GM18870 (cell line): Measurements from ENCODE around the gene RERE.
"Not testable (repeated sequence)": the region's sequence is repeated elsewhere in the genome, so short reads cannot be mapped to it uniquely, and the experiment has no call there.

ENCODE experiments used
- ATAC-seq: cut with Tn5 transposase; IDR thresholded peaks from one replicate; pipeline ENCODE4 v1.9.1; 2021; ENCODE audit warnings: moderate library complexity; ENCODE audit not compliant: unreplicated experiment

The RERE gene

DNA sequence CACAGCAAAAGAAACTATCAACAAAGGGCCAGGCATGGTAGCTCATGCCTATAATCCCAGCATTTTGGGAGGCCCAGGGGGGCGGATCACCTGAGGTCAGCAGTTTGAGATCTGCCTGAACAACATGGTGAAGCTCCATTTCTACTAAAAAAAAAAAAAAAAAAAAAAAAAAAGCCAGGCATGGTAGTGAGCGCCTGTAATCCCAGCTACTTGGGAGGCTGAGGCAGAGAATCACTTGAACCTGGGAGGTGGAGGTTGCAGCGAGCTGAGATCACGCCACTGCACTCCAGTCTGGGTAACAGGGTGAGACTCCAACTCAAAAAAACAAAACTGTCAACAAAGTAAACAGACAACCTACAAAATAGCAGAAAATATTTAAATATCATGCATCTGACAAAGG lies 122.0 kb downstream of the RERE start:
- ATAC-seq = not testable (repeated sequence)

- no peak for ATAC-seq
These were observed 124.3 kb downstream of the RERE start for GRCh38 chr1:8693107-8693506.

DNA sequence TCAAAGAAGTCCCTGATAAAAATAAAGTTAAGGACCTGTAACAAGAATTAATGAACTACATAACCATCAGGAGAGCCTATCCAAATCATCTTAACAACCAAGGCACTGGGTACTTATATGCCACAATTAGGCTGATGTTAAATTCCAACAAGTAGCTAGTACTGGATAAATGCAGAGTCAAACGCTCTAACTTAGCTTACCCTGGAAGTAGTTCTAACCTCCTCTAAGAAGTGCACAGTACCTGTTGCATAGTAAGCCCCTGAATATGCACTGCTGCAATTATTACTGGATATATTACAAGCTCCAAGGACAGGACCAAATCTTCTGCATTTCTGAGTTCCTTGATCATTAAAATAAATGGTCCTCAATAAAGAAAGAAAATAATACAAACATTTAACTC lies 125.8 kb downstream of the RERE start:
- no peak for ATAC-seq

DNA sequence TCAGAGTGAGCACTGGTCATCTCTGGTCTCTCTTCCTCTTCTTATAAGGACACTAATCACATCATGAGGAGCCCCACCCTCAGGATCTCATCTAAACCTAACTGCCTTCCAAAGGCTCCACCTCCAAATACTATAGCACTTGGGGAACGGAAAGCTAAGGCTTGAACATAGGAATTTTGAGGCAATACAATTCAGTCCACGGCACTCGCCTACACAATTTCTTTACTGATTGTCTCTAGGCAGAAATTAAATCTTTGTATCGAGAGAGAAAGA lies 127.3 kb downstream of the RERE start:
- ATAC-seq = no peak

- no peak for ATAC-seq
These were observed 127.8 kb downstream of the RERE start for GRCh38 chr1:8689431-8690252.

GRCh38 chr1:8687538-8687937 lies 129.9 kb downstream of the RERE start:
- no peak for ATAC-seq

- no peak for ATAC-seq
These were observed 130.4 kb downstream of the RERE start for GRCh38 chr1:8687039-8687438.

DNA sequence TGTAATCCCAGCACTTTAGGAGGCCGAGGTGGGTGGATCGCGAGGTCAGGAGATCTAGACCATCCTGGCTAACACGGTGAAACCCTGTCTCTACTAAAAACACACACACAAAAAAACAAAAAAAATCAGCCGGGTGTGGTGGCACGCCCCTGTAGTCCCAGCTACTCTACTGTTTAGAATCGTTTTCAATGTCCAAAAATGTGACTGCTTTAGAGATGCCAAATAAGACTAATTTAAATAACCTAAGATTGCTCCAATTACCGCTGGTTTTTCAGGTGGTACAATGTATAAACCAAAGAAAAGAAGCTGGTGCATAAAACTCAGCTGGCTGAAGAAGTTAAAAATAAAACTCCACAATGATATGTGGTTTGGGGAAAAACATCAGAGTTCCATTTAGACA lies 132.0 kb downstream of the RERE start:
- no peak for ATAC-seq

DNA sequence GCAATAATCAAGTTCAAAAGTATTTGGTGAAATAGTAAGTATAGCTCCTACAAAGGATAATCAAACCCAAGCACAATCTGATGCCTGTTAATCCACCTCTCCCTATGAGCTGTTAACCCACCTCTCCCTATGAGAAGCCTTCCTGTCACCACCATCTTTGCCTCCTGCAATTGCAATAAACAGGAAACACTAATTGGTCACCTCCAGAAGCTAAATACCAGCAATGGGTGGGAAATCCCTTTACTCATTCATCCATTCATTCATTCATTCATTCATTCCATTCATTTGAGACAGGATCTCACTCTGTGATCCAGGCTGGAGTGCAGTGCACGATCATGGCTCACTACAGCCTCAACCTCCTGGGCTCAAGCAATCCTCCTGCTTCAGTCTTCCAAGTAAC lies 132.8 kb downstream of the RERE start:
- ATAC-seq = no peak

- no peak for ATAC-seq
These were observed 134.9 kb downstream of the RERE start for GRCh38 chr1:8682573-8682972.

DNA sequence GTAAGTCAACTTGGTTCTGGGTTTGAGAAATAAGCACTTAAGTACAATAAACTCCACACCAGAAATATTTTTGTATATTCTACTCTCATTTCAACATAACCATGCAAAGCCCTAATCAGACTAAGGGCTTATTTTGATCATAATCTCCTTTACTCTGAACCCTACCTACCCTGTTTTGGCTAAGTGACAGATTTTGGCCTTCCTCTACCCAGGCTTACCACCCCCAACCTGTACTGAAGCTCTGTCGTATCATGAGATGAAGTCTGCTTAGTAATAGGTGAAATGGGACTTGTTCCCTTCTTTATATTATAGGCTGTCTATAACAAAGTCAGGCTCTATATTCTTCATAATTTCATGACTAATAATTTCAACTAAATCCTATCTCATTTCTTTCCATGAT lies 135.5 kb downstream of the RERE start:
- no peak for ATAC-seq

- no peak for ATAC-seq
These were observed 136.5 kb downstream of the RERE start for GRCh38 chr1:8680664-8681650.

DNA sequence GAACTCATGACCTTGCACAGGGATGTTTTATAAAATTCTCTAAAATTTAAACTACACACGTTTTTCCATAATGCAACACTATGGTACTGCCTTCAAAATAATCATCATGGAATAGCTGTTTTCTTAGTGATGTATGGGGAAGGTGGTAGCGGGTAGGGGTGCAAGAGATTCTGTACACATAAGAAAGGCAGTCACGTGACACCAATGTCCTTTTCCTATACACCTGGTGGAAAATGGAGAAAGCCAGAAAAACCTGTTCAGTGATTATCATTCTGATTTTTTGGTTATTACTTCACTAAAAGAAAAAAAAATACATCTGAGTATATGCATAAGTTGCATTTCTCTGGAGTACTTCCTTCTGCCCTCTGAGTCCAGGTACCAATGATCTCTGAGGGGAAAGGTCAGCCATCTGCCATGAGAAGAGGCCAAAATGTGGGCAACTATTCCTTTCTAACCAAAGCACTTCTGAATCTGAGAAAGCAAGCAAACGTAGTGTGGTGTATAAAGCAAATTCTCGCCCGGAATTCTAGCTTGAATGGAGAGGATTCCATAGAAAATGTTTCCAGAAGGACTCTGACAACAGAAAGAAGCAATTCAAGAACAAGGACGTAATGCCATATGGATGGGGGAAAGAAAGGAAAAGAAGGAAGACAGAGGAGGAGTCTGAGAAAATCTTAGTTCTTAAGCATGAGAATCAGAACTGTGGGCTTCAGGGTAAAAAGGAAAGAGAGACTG lies 137.3 kb downstream of the RERE start:
- no peak for ATAC-seq

DNA sequence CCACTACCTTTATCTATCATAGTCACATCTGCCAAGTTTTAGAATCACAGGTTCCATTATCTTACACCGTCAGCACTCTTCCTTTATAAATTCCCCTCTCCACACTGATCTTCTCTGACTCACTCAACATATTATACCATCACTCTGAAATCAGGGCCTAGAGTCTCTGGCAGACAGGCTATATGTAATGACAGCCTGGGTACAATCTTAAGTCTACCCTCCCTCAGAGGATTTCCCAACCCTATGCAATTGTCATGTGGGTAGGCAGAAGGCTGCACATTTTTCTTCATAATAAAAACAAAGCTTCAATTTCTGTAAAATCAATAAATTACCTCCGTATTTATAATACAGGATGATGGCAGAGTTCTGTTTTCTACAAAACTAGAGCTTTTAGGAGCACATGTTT lies 138.0 kb downstream of the RERE start:
- ATAC-seq = no peak

GRCh38 chr1:8678673-8679394 lies 138.6 kb downstream of the RERE start:
- ATAC-seq = no peak

DNA sequence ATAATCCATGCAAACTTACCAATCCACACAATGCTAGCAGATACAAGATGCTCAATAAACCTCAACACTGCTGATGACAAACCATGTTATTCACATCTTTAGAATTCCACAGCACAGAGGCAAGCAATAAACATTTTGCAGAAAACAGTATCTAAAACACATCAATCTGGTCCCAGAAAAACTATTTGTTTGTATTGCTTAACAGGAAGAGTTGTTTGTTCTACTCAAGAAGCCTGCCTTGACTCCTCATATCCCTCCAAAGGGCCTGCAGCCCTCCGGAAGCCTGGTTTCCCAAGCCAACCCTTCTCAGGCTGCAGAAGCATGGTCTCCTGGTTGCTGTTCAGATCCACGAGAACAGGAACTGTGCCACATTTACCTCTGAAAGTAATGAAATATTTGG lies 139.7 kb downstream of the RERE start:
- no peak for ATAC-seq

- no peak for ATAC-seq
These were observed 140.6 kb downstream of the RERE start for GRCh38 chr1:8676813-8677212.

DNA sequence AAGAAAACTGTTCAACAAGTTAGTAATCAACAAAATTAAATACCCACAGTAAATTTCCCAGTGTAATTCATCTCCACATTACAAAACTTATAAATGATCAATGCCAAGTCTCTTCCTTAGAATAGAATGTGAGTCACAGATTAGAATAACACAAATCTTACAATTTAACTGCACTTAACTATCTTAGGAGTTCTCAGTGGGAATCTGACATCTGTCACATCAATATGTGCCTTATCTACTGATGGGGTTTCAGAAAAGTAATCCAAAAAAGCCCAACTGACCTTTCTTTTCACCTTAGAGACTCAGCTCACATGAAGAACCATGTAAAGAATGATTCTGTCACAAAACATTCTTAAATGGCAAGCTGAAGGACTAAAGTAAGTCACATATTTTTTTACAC lies 141.4 kb downstream of the RERE start:
- no peak for ATAC-seq

- ATAC-seq = no peak
These were observed 142.5 kb downstream of the RERE start for GRCh38 chr1:8674912-8675311.

DNA sequence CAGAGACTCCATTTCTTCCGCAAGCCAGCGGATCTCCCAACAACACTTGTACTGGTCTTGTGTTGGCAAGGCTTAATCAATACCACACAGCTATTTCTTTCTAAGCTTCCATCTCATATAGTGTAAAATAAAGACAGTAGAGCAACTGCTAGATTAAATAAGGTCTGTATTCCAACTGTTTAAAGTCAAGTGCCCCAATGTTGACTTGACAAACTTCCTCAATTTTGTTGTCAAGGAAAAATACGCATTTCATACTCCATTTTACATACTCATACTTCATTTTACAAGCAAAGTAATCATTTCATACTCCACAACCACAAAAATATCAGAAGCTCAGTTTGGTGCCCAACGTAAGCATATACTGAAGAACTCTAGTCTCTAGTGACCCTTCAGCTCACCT lies 143.0 kb downstream of the RERE start:
- no peak for ATAC-seq
